Suprapubic skin (tissue), 3 donors: ENCODE data around the gene ZNF23.
A peak's percentile ranks its signal among the peaks of the same experiment; 100 is the strongest.

Experiments used
- CTCF ChIP-seq, 2 donors: fragments of 200-600 bp in 1 of 2; fragments of 450-650 bp in 1 of 2; sonication (generic) in 1 of 2; IDR thresholded peaks; one replicate each; pipeline ENCODE4 v1.5.1; 2016 to 2019; ENCODE audit warnings: antibody characterized with exemption in 2 of 2, mild to moderate bottlenecking in 1 of 2, moderate library complexity in 1 of 2
- POLR2AphosphoS5 ChIP-seq, 3 donors: sonication (generic); formaldehyde crosslinking; IDR thresholded peaks; one replicate each; pipeline ENCODE4 v1.6.1; 2017; ENCODE audit warnings: antibody characterized with exemption in 3 of 3

- TF ChIP-seq CTCF (IDR thresholded peaks at IDR 0.05) (no peak), POLR2AphosphoS5 (IDR thresholded peaks at IDR 0.05) (peak in 2 of 3 donors; percentile 42 to 67)
Observed at GRCh38 chr16:71461686-71462648, at the start of gene ZNF23.
